Measurements from ENCODE around the gene USP24.

GRCh38 chr1:55214212-55214933 is 791 bp downstream of the USP24 start:
- TF ChIP-seq, protein P1, sequence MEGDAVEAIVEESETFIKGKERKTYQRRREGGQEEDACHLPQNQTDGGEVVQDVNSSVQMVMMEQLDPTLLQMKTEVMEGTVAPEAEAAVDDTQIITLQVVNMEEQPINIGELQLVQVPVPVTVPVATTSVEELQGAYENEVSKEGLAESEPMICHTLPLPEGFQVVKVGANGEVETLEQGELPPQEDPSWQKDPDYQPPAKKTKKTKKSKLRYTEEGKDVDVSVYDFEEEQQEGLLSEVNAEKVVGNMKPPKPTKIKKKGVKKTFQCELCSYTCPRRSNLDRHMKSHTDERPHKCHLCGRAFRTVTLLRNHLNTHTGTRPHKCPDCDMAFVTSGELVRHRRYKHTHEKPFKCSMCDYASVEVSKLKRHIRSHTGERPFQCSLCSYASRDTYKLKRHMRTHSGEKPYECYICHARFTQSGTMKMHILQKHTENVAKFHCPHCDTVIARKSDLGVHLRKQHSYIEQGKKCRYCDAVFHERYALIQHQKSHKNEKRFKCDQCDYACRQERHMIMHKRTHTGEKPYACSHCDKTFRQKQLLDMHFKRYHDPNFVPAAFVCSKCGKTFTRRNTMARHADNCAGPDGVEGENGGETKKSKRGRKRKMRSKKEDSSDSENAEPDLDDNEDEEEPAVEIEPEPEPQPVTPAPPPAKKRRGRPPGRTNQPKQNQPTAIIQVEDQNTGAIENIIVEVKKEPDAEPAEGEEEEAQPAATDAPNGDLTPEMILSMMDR (IDR thresholded peaks at IDR 0.05; ENCODE audit: low read depth, low read length), result no peak
- no peak for TF ChIP-seq EZH2phosphoT487 (IDR thresholded peaks at IDR 0.05; ENCODE audit: low read depth)
